Left ventricle myocardium inferior (tissue), 1 donor: ENCODE measurements around the gene ASPM. TPM values are rescaled to one million over a fixed set of nuclear protein-coding genes. Genes with fewer than 3 reads are reported as not detected.

Experiments
- DNase-seq: peaks from one replicate; pipeline ENCODE4 v3.0.0-alpha.2; 2020
- H3K27ac ChIP-seq: fragments of 200-600 bp; replicated peaks from 2 replicates; pipeline ENCODE4 v1.8.0; 2021
- H3K27me3 ChIP-seq: fragments of 200-600 bp; 2 replicates; pipeline ENCODE4 v1.8.0; 2021; ENCODE audit warnings: low read depth
- H3K36me3 ChIP-seq: fragments of 200-600 bp; 2 replicates; pipeline ENCODE4 v1.8.0; 2021
- H3K4me1 ChIP-seq: fragments of 200-600 bp; 2 replicates; pipeline ENCODE4 v1.8.0; 2021
- H3K4me3 ChIP-seq: fragments of 200-600 bp; 2 replicates; pipeline ENCODE4 v1.8.0; 2021; ENCODE audit warnings: mild to moderate bottlenecking, moderate library complexity
- H3K9me3 ChIP-seq: fragments of 200-600 bp; replicated peaks from 2 replicates; pipeline ENCODE4 v1.8.0; 2021
- CTCF ChIP-seq: fragments of 200-600 bp; IDR thresholded peaks from 2 replicates; pipeline ENCODE4 v1.8.0; 2021; ENCODE audit warnings: antibody characterized with exemption, mild to moderate bottlenecking, borderline replicate concordance
- intact Hi-C: fragments of 100-400 bp; cut with micrococcal nuclease; formaldehyde crosslinking; loops from one replicate; pipeline ENCODE4 v1.11.0; 2022
- total RNA-seq: library from RNA; stranded (reverse); fragmentation: NEBNext Ultra II Directional; extraction: Animal tissue kit (Norgen Biotek cat#: 25700); gene quantifications from one replicate; pipeline ENCODE4 v1.2.1, GENCODE V29; 2021
- donor health status: DM: no; HTN: yes; CAD: no; lungs with severe emphysema.

ASPM gene
- total RNA-seq, 1 donor from 2014 or later: 0.44 TPM

- TF ChIP-seq CTCF: no peak
- H3K27ac ChIP-seq: no peak overlapping the region
- no peaks in the 10 kb centered on the region for H3K4me1 ChIP-seq
- H3K27me3 ChIP-seq: no peaks in the 10 kb centered on the region
- no peak for DNase-seq
- no peaks in the 10 kb centered on the region for H3K36me3 ChIP-seq
- intact Hi-C loops: no loop called here
- peaks cover 19% of the 10 kb centered on the region for H3K9me3 ChIP-seq
- no peak overlapping the region for H3K4me3 ChIP-seq
Measured at GRCh38 chr1:197066277-197066676, 80.2 kb downstream of the ASPM start.

- intact Hi-C loops: no loop called here
- no peaks in the 10 kb centered on the region for H3K27me3 ChIP-seq
- peaks cover 12% of the 10 kb centered on the region for H3K9me3 ChIP-seq
- no peak for DNase-seq
- no peaks in the 10 kb centered on the region for H3K4me1 ChIP-seq
- no peak overlapping the region for H3K4me3 ChIP-seq
- TF ChIP-seq CTCF: no peak
- H3K27ac ChIP-seq: no peak overlapping the region
- H3K36me3 ChIP-seq: no peaks in the 10 kb centered on the region
Measured at GRCh38 chr1:197065559-197065958, 80.9 kb downstream of the ASPM start.

- H3K4me3 ChIP-seq: no peak overlapping the region
- H3K36me3 ChIP-seq: no peaks in the 10 kb centered on the region
- no peaks in the 10 kb centered on the region for H3K4me1 ChIP-seq
- H3K9me3 ChIP-seq: no peaks in the 10 kb centered on the region
- no peak for TF ChIP-seq CTCF
- intact Hi-C loops: no loop called here
- no peaks in the 10 kb centered on the region for H3K27me3 ChIP-seq
- no peak overlapping the region for H3K27ac ChIP-seq
- no peak for DNase-seq
Measured at GRCh38 chr1:197063212-197063611, 83.3 kb downstream of the ASPM start.

- no peaks in the 10 kb centered on the region for H3K9me3 ChIP-seq
- TF ChIP-seq CTCF: no peak
- no peaks in the 10 kb centered on the region for H3K27me3 ChIP-seq
- no peak overlapping the region for H3K4me3 ChIP-seq
- H3K27ac ChIP-seq: no peak overlapping the region
- H3K4me1 ChIP-seq: no peaks in the 10 kb centered on the region
- no peaks in the 10 kb centered on the region for H3K36me3 ChIP-seq
- intact Hi-C loops: no loop called here
- DNase-seq: no peak
Measured at GRCh38 chr1:197062692-197063091, 83.8 kb downstream of the ASPM start.

- no peak overlapping the region for H3K27ac ChIP-seq
- no peaks in the 10 kb centered on the region for H3K4me1 ChIP-seq
- no peak for TF ChIP-seq CTCF
- H3K4me3 ChIP-seq: no peak overlapping the region
- DNase-seq: no peak
- intact Hi-C loops: no loop called here
- H3K27me3 ChIP-seq: no peaks in the 10 kb centered on the region
- peaks cover 11% of the 10 kb centered on the region for H3K9me3 ChIP-seq
- no peaks in the 10 kb centered on the region for H3K36me3 ChIP-seq
Measured at GRCh38 chr1:197049100-197049499, 97.4 kb downstream of the ASPM start.

GRCh38 chr1:197042676-197043341, 103.7 kb downstream of the ASPM start:
- no peak for DNase-seq
- Histone ChIP-seq H3K27me3 (no peaks in the 10 kb centered on the region), H3K27ac (no peak overlapping the region), H3K4me3 (no peak overlapping the region), H3K9me3 (peaks cover 11% of the 10 kb centered on the region), H3K36me3 (no peaks in the 10 kb centered on the region), H3K4me1 (no peaks in the 10 kb centered on the region)
- no peak for TF ChIP-seq CTCF
- intact Hi-C loops: no loop called here
